Omental fat pad (tissue), 4 donors: Measurements from ENCODE around the gene FAM219B. TPM values are rescaled to one million over a fixed set of nuclear protein-coding genes. Genes with fewer than 3 reads are reported as not detected.

ENCODE experiments used
- ATAC-seq: fragments of 150-250 bp; one replicate; pipeline ENCODE4 v1.9.1; 2016; ENCODE audit warnings: mild to moderate bottlenecking, moderate library complexity; ENCODE audit not compliant: low FRiP score
- DNase-seq: peaks from one replicate; pipeline ENCODE4 v3.0.0-alpha.2; 2019; ENCODE audit warnings: low spot score
- total RNA-seq, 4 donors: library from RNA; depleted of rRNA; stranded (reverse); fragments of >200 nt; gene quantifications; one replicate each; pipeline ENCODE4 v1.1.0, GENCODE V29; 2016
- TF ChIP-seq, protein P1 (sequence below), 3 donors: fragments of 450-650 bp; IDR thresholded peaks; one replicate each; pipeline ENCODE4 v1.5.1; 2016 to 2017; ENCODE audit warnings: antibody characterized with exemption in 3 of 3, mild to moderate bottlenecking in 3 of 3, moderate library complexity in 2 of 3

Gene FAM219B, protein sequence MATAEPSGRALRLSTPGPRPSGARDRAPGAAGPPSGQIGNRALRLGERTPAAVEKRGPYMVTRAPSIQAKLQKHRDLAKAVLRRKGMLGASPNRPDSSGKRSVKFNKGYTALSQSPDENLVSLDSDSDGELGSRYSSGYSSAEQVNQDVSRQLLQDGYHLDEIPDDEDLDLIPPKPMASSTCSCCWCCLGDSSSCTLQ
- total RNA-seq: 10 to 100 TPM; 45.0 to 89.9 (median 59.8) TPM

DNA sequence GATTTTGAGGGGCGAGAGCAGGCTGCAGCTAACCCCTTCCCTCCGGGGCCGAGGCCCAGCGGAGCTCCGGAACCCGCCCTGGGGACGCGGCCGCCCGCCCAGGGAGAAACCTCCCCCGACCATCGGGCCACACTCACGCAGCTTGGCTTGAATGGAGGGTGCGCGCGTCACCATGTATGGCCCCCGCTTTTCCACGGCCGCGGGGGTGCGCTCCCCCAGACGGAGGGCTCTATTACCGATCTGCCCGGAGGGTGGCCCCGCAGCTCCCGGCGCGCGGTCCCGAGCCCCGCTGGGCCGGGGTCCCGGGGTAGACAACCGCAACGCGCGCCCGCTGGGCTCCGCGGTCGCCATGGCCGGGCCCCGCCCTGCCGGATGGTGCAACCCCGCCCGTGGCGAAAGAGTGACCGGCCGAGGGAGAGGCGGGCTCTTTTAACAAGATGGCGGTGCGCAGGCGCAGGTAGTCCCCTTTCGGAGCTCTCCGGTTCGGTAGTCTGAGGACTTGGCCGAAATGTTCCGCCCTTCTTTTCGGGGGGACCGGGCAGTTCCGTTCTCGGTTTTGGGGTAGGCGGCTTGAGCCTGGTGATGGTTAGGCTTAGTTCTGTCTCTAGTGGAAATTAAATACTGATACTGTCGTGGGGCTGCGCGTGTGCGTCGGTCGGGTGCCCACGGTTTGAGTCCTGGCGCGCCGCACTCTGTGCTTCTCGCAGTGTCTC, at the start of gene FAM219B:
Gene FAM219B (minus strand): TSS at position 402 of the 713 bp plus-strand sequence. CDS start 51 bp downstream, at position 351.
- peak; percentile 81 for DNase-seq
- ATAC-seq: peak; percentile 96
- TF ChIP-seq, protein P1, sequence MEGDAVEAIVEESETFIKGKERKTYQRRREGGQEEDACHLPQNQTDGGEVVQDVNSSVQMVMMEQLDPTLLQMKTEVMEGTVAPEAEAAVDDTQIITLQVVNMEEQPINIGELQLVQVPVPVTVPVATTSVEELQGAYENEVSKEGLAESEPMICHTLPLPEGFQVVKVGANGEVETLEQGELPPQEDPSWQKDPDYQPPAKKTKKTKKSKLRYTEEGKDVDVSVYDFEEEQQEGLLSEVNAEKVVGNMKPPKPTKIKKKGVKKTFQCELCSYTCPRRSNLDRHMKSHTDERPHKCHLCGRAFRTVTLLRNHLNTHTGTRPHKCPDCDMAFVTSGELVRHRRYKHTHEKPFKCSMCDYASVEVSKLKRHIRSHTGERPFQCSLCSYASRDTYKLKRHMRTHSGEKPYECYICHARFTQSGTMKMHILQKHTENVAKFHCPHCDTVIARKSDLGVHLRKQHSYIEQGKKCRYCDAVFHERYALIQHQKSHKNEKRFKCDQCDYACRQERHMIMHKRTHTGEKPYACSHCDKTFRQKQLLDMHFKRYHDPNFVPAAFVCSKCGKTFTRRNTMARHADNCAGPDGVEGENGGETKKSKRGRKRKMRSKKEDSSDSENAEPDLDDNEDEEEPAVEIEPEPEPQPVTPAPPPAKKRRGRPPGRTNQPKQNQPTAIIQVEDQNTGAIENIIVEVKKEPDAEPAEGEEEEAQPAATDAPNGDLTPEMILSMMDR (IDR thresholded peaks at IDR 0.05): no peak

DNA sequence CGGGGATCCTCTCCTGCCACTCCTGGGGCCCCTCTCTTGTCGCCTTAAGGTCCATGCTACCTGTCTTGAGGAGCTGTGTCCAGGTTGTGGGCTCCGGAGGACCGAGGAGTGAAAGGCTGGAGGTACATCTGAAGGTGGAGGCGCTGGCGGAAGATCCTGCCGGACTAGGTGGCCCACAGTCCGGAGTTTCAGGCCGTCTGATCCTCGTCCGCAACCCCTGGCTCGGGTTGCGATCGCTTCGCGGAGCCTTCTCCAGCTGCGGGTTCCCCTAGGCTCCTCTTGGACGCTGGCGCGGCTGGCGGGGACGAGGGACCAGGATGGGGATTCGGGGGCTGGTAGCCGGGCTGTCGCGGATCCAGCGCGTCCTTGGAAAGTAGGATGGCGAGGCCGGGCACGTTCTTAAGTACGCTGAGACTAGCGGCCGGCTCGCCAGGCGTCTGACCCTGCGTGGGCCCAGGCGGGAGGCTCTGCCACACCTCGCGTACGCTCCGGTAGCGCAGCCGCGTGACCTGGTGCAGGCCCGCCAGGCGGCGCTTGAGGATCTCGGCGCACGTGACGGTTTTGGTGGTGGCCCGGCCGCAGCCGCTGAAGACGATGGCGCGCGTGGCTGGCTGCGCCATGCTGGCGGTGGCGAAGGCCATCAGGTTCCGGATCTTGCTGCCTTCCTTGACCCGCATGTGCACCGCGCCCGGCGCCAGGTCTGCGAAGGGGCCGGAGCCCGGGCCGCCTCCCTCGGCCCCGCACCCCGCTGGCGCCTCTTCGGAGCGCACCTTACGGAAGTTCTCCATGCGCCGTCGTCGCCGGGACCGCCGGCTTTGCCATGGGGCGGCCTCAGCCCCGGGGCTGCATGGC, 49.4 kb upstream of the FAM219B start:
- TF ChIP-seq, protein P1 (IDR thresholded peaks at IDR 0.05): no peak
- no peak for DNase-seq
- peak; percentile 37 for ATAC-seq

DNA sequence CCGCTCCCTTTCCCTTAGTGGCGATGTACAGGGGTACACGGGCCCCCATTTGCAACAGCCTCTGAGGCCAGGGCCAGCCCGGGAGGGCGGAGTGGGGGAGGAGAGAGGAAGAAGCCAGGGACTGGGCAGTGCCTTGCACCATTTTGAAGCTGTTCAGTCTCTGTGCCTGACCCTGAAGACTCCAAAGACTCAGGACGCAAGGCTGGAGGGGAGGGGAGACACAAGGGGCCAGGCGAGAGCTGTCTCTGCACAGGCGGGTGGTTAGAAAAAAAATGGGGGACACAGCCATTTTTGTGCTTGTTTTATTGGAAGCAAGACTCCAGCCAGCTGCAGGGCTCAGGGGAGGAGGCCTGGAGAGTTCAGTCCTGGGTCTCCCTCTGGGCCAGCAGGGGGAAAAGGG, 48.4 kb upstream of the FAM219B start:
- DNase-seq: no peak
- TF ChIP-seq, protein P1 (IDR thresholded peaks at IDR 0.05): no peak
- ATAC-seq: no peak

DNA sequence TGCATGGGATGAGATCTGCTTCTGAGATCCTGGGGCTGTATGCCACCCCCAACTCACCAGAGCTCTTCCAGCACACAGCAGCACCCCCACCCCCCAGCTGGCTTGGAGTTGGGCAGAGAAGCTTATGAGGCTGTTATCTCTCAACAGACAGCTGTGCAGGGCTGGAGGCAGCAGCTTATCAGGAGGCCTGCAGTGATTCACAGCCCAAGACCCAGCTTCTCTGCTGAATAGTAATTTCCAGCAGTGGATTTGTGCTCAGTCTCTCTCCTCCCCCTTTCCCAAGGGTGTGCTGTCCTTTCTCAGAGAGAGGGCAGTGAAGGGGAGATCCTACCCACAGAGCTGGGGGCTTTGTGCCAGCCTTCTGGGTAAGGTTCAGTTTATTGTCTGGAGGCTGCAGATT, 47.9 kb upstream of the FAM219B start:
- DNase-seq (no peak), ATAC-seq (peak; percentile 33)
- TF ChIP-seq, protein P1 (IDR thresholded peaks at IDR 0.05): no peak

DNA sequence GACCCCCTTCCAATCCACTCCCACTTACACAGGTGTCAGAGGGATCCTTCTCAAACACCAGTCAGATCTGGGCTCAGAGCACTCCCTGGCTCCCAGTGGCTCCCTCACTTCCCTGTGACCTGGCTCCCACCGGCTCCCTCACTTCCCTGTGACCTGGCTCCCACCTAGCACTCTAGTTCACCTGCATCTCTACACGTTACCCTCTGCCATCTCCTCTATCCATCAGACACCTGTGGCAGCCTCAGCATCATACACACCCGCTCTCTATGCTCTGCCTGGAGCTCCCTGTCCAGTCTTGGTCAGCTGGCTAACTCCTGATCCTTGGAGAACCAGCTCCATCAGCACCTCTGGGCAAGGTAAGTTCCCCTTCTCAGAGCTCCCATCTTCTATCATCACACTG, 44.4 kb upstream of the FAM219B start:
- DNase-seq (no peak), ATAC-seq (no peak)
- TF ChIP-seq, protein P1 (IDR thresholded peaks at IDR 0.05): no peak

DNA sequence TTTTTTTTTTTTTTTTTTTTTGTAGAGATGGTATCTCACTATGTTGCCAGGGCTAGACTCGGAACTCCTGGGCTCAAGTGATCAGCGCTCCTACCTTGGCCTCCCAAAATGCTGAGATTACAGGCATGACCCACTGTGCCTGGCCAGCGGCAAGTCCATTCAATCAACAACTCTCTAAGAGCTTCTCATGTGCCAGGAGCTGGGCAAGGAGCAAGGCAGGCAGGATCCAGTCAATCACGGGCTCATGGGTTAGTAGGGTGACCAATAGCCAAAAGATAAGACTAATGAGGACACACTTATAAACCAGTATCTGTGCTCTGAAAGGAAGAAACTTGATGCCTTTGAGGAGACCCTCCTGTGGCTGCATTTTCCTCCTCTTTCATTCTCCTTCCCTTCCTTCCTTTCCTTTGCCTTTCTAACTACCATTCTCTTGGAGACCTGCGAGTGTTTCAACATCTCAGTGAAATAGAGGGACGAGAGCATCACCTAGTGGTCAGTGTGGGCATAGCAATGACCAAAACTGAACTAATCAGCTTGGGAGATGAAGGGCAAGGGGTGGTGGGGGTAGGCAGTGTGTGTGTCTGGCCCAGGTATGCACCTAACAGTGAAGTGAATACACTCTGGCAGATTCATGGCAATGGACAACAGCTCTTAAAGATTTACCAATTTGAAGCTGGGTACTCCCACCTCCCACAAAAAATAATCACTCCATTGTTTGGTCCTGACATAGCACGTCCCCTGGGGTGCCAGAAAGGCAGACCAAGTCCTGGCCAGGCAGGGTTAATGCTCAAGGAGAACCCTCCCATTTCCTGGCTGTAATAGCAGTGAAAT, 43.6 kb upstream of the FAM219B start:
- ATAC-seq (peak; percentile 52), DNase-seq (peak; percentile 83)
- TF ChIP-seq, protein P1 (IDR thresholded peaks at IDR 0.05): peak in 2 of 3 donors; percentile 90 to 97
